OCI-LY7 (cell line): ENCODE data around the gene DIP2C.

Experiments used
- EZH2phosphoT487 ChIP-seq: fragments of 200-600 bp; sonication (generic); IDR thresholded peaks from 2 replicates; pipeline ENCODE4 v1.6.1; 2018; ENCODE audit warnings: low read depth, borderline replicate concordance, mild to moderate bottlenecking, mixed run types, antibody characterized with exemption, low read length, moderate library complexity, mixed read lengths
- TF ChIP-seq, protein P1 (sequence below): fragments of 200-600 bp; sonication (generic); conservative IDR thresholded peaks from 2 replicates; pipeline ENCODE4 v1.5.1; 2014; ENCODE audit warnings: mild to moderate bottlenecking, antibody characterized with exemption, low read length, moderate library complexity, mixed read lengths

GRCh38 chr10:306007-306674, 383.3 kb downstream of the DIP2C start:
- TF ChIP-seq, protein P1, sequence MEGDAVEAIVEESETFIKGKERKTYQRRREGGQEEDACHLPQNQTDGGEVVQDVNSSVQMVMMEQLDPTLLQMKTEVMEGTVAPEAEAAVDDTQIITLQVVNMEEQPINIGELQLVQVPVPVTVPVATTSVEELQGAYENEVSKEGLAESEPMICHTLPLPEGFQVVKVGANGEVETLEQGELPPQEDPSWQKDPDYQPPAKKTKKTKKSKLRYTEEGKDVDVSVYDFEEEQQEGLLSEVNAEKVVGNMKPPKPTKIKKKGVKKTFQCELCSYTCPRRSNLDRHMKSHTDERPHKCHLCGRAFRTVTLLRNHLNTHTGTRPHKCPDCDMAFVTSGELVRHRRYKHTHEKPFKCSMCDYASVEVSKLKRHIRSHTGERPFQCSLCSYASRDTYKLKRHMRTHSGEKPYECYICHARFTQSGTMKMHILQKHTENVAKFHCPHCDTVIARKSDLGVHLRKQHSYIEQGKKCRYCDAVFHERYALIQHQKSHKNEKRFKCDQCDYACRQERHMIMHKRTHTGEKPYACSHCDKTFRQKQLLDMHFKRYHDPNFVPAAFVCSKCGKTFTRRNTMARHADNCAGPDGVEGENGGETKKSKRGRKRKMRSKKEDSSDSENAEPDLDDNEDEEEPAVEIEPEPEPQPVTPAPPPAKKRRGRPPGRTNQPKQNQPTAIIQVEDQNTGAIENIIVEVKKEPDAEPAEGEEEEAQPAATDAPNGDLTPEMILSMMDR, result no peak
- TF ChIP-seq EZH2phosphoT487, result no peak
